PC-3 (cell line): ENCODE measurements around the gene GAL. TPM values are rescaled to one million over a fixed set of nuclear protein-coding genes. Genes with fewer than 3 reads are reported as not detected.
A peak's percentile ranks its signal among the peaks of the same experiment; 100 is the strongest.

Experiments
- ATAC-seq: fragments of 200-7000 bp; cut with Tn5 transposase; 2 replicates; pipeline ENCODE4 v1.9.1; 2020; ENCODE audit warnings: mild to moderate bottlenecking, moderate library complexity
- BruUV-seq: library from RNA; stranded (reverse); fragments of 400-500 nt; replicated peaks from 2 replicates; lab custom pipeline; 2021; lab: Mats Ljungman, UMichigan
- CTCF ChIA-PET: fragments of 300-600 bp; sonication (Branson Sonifier 250); formaldehyde crosslinking; loops from one replicate; lab custom pipeline; 2022; ENCODE audit warnings: antibody characterized with exemption; lab: Charles Lee
- POLR2A ChIA-PET: fragments of 300-600 bp; sonication (Branson Sonifier 250); formaldehyde crosslinking; loops from one replicate; lab custom pipeline; 2022; ENCODE audit warnings: antibody characterized with exemption; ENCODE audit not compliant: unreplicated experiment; lab: Charles Lee
- DNase-seq: peaks from one replicate; pipeline ENCODE4 v3.0.0-alpha.2; 2015
- H2AFZ ChIP-seq: fragments of 300-600 bp; sonication (generic); 2 replicates; pipeline ENCODE4 v1.6.0; 2016; ENCODE audit warnings: antibody characterized with exemption, low read length
- H3F3A ChIP-seq: fragments of 300-600 bp; sonication (generic); one replicate; pipeline ENCODE4 v1.6.0; 2017; ENCODE audit warnings: antibody characterized with exemption, low read length, control low read depth, mild to moderate bottlenecking; ENCODE audit not compliant: unreplicated experiment
- H3K27ac ChIP-seq: fragments of 300-600 bp; sonication (generic); 2 replicates; pipeline ENCODE4 v1.5.1; 2016; ENCODE audit warnings: mild to moderate bottlenecking, low read length
- H3K27me3 ChIP-seq: fragments of 300-600 bp; sonication (generic); 2 replicates; pipeline ENCODE4 v1.6.1; 2016; ENCODE audit warnings: low read length, mixed read lengths
- H3K36me3 ChIP-seq: fragments of 300-600 bp; sonication (generic); 2 replicates; pipeline ENCODE4 v1.6.1; 2016; ENCODE audit warnings: low read depth, mixed run types, low read length, mixed read lengths
- H3K4me1 ChIP-seq: fragments of 300-600 bp; sonication (generic); 2 replicates; pipeline ENCODE4 v1.5.1; 2016; ENCODE audit warnings: low read length; ENCODE audit not compliant: insufficient read depth
- H3K4me2 ChIP-seq: fragments of 300-600 bp; sonication (generic); 2 replicates; pipeline ENCODE4 v1.6.0; 2016; ENCODE audit warnings: low read length
- H3K4me3 ChIP-seq: fragments of 300-600 bp; sonication (generic); 2 replicates; pipeline ENCODE4 v1.5.1; 2016; ENCODE audit warnings: mild to moderate bottlenecking, low read length, mixed read lengths
- H3K79me2 ChIP-seq: fragments of 300-600 bp; sonication (generic); 2 replicates; pipeline ENCODE4 v1.6.1; 2017; ENCODE audit warnings: low read length, mixed read lengths
- H3K9ac ChIP-seq: fragments of 300-600 bp; sonication (generic); 2 replicates; pipeline ENCODE4 v1.6.0; 2016; ENCODE audit warnings: mild to moderate bottlenecking, low read length
- H3K9me2 ChIP-seq: fragments of 300-600 bp; sonication (generic); replicated peaks from 2 replicates; pipeline ENCODE4 v1.6.1; 2016; ENCODE audit warnings: mixed run types, low read length, mixed read lengths
- H3K9me3 ChIP-seq: fragments of 300-600 bp; sonication (generic); 2 replicates; pipeline ENCODE4 v1.6.1; 2016; ENCODE audit warnings: low read length, mixed read lengths
- H4K20me1 ChIP-seq: fragments of 300-600 bp; sonication (generic); 2 replicates; pipeline ENCODE4 v1.6.1; 2016; ENCODE audit warnings: low read length, mixed read lengths
- CTCF ChIP-seq: fragments of 300-600 bp; sonication (generic); conservative IDR thresholded peaks from 2 replicates; pipeline ENCODE4 v1.5.1; 2017; ENCODE audit warnings: antibody characterized with exemption, low read depth, mild to moderate bottlenecking, low read length
- EZH2 ChIP-seq: fragments of 300-600 bp; sonication (generic); IDR thresholded peaks from one replicate; pipeline ENCODE4 v1.6.1; 2017; ENCODE audit warnings: antibody characterized with exemption, mild to moderate bottlenecking, low read length; ENCODE audit not compliant: unreplicated experiment
- EZH2phosphoT487 ChIP-seq: fragments of 300-600 bp; sonication (generic); IDR thresholded peaks from 2 replicates; pipeline ENCODE4 v1.6.1; 2018; ENCODE audit warnings: mild to moderate bottlenecking, antibody characterized with exemption, low read length, borderline replicate concordance
- intact Hi-C: fragments of 100-400 bp; cut with micrococcal nuclease; formaldehyde crosslinking; loops from 2 replicates; pipeline ENCODE4 v1.9.0; 2023
- total RNA-seq: library from RNA; depleted of rRNA; stranded (reverse); fragments of >200 nt; gene quantifications from 2 replicates; pipeline ENCODE4 v1.2.3, GENCODE V29; 2014

GAL gene
- total RNA-seq, 1 experiment from 2014 or later, result 32.2 TPM

GRCh38 chr11:68682531-68682961 lies 1.8 kb upstream of the GAL start:
- H3K27ac ChIP-seq, result no peak overlapping the region
- no peak overlapping the region for H2AFZ ChIP-seq
- H3K9me3 ChIP-seq, result no peaks in the 10 kb centered on the region
- intact Hi-C loops, result no loop called here
- ATAC-seq (no peak), DNase-seq (no peak)
- H3K4me3 ChIP-seq, result no peak overlapping the region
- H3F3A ChIP-seq, result no peaks in the 10 kb centered on the region
- no peaks in the 10 kb centered on the region for H3K36me3 ChIP-seq
- H3K27me3 ChIP-seq, result peaks cover 20% of the 10 kb centered on the region
- ChIA-PET CTCF (no interaction called here), POLR2A (no interaction called here)
- H3K4me1 ChIP-seq, result peaks cover 8% of the 10 kb centered on the region
- BruUV-seq, result no TSS peak
- H3K4me2 ChIP-seq, result no peak overlapping the region
- H3K9me2 ChIP-seq, result no peaks in the 10 kb centered on the region
- no peaks in the 10 kb centered on the region for H3K79me2 ChIP-seq
- H4K20me1 ChIP-seq, result no peaks in the 10 kb centered on the region
- no peak overlapping the region for H3K9ac ChIP-seq
- TF ChIP-seq EZH2phosphoT487, result no peak
- TF ChIP-seq EZH2, result no peak
- no peak for TF ChIP-seq CTCF

- ChIA-PET POLR2A (no interaction called here), CTCF (interaction anchor here (0.5 kb wide), 1 partner anchor 81 kb away, joined by 3 read pairs; no protein-coding TSS in a partner anchor)
- H3K4me3 ChIP-seq, result no peak overlapping the region
- no peaks in the 10 kb centered on the region for H3K36me3 ChIP-seq
- intact Hi-C loops, result no loop called here
- no peaks in the 10 kb centered on the region for H4K20me1 ChIP-seq
- no peak overlapping the region for H2AFZ ChIP-seq
- DNase-seq (no peak), ATAC-seq (no peak)
- peaks cover 20% of the 10 kb centered on the region for H3K27me3 ChIP-seq
- H3K9ac ChIP-seq, result no peak overlapping the region
- H3F3A ChIP-seq, result no peaks in the 10 kb centered on the region
- H3K9me2 ChIP-seq, result no peaks in the 10 kb centered on the region
- H3K9me3 ChIP-seq, result no peaks in the 10 kb centered on the region
- H3K79me2 ChIP-seq, result no peaks in the 10 kb centered on the region
- BruUV-seq, result no TSS peak
- H3K4me1 ChIP-seq, result peaks cover 3% of the 10 kb centered on the region; the same call in 1 of the 2 replicates
- H3K27ac ChIP-seq, result no peak overlapping the region
- TF ChIP-seq EZH2phosphoT487, result no peak
- no peak for TF ChIP-seq CTCF
- no peak for TF ChIP-seq EZH2
- no peak overlapping the region for H3K4me2 ChIP-seq
Measured at GRCh38 chr11:68683121-68683520, 1.2 kb upstream of the GAL start.

GRCh38 chr11:68683536-68684384 lies 584 bp upstream of the GAL start:
- Histone ChIP-seq H3K27ac (no peak overlapping the region), H3K79me2 (no peaks in the 10 kb centered on the region), H3K36me3 (no peaks in the 10 kb centered on the region), H3K9me3 (no peaks in the 10 kb centered on the region), H3K27me3 (peaks cover 20% of the 10 kb centered on the region), H3K4me1 (peaks cover 3% of the 10 kb centered on the region; the same call in 1 of the 2 replicates), H3K9ac (peak overlapping the region; percentile 67; the same call in 1 of the 2 replicates), H4K20me1 (no peaks in the 10 kb centered on the region), H3K9me2 (no peaks in the 10 kb centered on the region), H3F3A (no peaks in the 10 kb centered on the region), H3K4me2 (peak overlapping the region; percentile 85), H3K4me3 (peak overlapping the region; percentile 73), H2AFZ (peak overlapping the region; percentile 62; the same call in 1 of the 2 replicates)
- BruUV-seq, result no TSS peak
- intact Hi-C loops, result no loop called here
- POLR2A ChIA-PET, result no interaction called here
- TF ChIP-seq EZH2 (no peak), CTCF (no peak), EZH2phosphoT487 (no peak)
- DNase-seq (no peak), ATAC-seq (no peak)
- CTCF ChIA-PET, result interaction anchor here (0.5 kb wide), 1 partner anchor 80 kb away, joined by 3 read pairs; no protein-coding TSS in a partner anchor
